Uterus (tissue), 2 donors: ENCODE measurements around the gene FOXA2.

Experiments used
- POLR2A ChIP-seq, 2 donors: fragments of 450-650 bp; IDR thresholded peaks; one replicate each; pipeline ENCODE4 v1.6.1; 2016; ENCODE audit warnings: antibody characterized with exemption in 2 of 2, mild to moderate bottlenecking in 1 of 2, moderate library complexity in 1 of 2
- TF ChIP-seq, protein P1 (sequence below), 4 experiments: fragments of 200-600 bp in 2 of 4; fragments of 450-650 bp in 2 of 4; sonication (generic) in 2 of 4; IDR thresholded peaks; one replicate each; pipeline ENCODE4 v1.5.1; 2016 to 2019; ENCODE audit warnings: antibody characterized with exemption in 4 of 4, mild to moderate bottlenecking in 2 of 4, moderate library complexity in 1 of 4

DNA sequence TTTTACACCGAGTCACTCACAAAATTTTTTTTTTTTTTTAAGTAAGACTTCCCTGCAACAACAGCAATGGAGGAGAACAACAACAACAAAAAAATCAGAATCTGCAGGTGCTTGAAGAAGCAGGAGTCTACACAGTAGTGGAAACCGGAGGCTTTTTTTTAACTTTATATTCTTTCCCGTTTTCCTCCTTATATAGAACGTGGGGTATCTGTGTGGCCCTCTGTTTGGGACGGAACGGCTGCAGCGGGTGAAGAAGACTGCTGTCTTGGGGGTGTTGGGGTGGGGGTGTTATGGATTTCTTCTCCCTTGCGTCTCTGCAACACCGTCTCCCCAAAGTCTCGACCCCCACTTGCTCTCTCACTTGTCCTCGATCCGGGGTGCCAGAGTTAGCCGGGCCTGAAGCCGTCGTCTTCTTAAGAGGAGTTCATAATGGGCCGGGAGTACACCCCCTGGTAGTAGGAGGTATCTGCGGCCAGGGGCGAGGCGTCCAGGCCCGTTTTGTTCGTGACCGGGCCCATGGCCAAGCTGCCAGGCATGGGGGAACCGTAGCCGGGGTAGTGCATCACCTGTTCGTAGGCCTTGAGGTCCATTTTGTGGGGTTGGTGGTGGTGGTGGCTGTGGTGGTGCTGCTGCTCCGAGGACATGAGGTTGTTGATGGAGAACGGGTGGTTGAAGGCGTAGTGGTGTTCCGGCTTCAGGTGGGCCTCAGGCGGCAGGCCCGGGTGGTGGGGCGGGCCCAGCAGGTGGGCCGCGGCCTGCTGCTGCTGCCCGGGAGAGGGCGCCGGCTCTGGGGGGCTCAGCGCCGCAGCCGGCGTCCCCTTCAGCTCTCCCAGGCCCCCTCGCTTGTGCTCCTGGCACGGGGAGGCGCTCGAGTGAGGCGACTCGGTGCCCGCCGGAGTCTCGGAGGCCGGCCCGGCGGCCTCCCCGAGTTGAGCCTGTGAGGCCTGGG is 2.7 kb downstream of the FOXA2 start:
- TF ChIP-seq, protein P1, sequence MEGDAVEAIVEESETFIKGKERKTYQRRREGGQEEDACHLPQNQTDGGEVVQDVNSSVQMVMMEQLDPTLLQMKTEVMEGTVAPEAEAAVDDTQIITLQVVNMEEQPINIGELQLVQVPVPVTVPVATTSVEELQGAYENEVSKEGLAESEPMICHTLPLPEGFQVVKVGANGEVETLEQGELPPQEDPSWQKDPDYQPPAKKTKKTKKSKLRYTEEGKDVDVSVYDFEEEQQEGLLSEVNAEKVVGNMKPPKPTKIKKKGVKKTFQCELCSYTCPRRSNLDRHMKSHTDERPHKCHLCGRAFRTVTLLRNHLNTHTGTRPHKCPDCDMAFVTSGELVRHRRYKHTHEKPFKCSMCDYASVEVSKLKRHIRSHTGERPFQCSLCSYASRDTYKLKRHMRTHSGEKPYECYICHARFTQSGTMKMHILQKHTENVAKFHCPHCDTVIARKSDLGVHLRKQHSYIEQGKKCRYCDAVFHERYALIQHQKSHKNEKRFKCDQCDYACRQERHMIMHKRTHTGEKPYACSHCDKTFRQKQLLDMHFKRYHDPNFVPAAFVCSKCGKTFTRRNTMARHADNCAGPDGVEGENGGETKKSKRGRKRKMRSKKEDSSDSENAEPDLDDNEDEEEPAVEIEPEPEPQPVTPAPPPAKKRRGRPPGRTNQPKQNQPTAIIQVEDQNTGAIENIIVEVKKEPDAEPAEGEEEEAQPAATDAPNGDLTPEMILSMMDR (IDR thresholded peaks at IDR 0.05), result no peak
- no peak for TF ChIP-seq POLR2A (IDR thresholded peaks at IDR 0.05)
